Right lobe of liver (tissue), 6 donors: Measurements from ENCODE around the gene PPIA. TPM values are rescaled to one million over a fixed set of nuclear protein-coding genes. Genes with fewer than 3 reads are reported as not detected.

Experiments used
- ATAC-seq, 4 donors: fragments of 200-7000 bp; cut with Tn5 transposase; one replicate each; pipeline ENCODE4 v1.9.1; 2020; ENCODE audit warnings: mild to moderate bottlenecking in 4 of 4, moderate library complexity in 4 of 4
- DNase-seq, 3 donors: peaks; one replicate each; pipeline ENCODE4 v3.0.0-alpha.2; 2020
- H3K27ac ChIP-seq, 3 donors: fragments of 200-600 bp; one replicate each; pipeline ENCODE4 v1.8.0; 2022
- H3K27me3 ChIP-seq, 2 donors: fragments of 200-600 bp; one replicate each; pipeline ENCODE4 v1.8.0; 2022
- H3K36me3 ChIP-seq, 4 donors: fragments of 200-600 bp; sonication (generic) in 1 of 4; one replicate each; pipeline versions ENCODE4 v1.5.1 to v1.8.0; 2017 to 2022; ENCODE audit warnings: control low read depth in 1 of 4
- H3K4me1 ChIP-seq, 4 donors: fragments of 200-600 bp; sonication (generic) in 1 of 4; one replicate each; pipeline versions ENCODE4 v1.5.1 to v1.8.0; 2017 to 2022; ENCODE audit warnings: control low read depth in 1 of 4
- H3K4me3 ChIP-seq, 3 donors: fragments of 200-600 bp; one replicate each; pipeline ENCODE4 v1.8.0; 2022
- H3K9me3 ChIP-seq, 4 donors: fragments of 200-600 bp; sonication (generic) in 1 of 4; one replicate each; pipeline versions ENCODE4 v1.5.1 to v1.8.0; 2017 to 2022; ENCODE audit warnings: control low read depth in 1 of 4
- CTCF ChIP-seq, 4 donors: fragments of 200-600 bp in 3 of 4; fragments of 450-650 bp in 1 of 4; IDR thresholded peaks; one replicate each; pipeline versions ENCODE4 v1.5.1 to v1.8.0; 2016 to 2022; ENCODE audit warnings: antibody characterized with exemption in 4 of 4, mild to moderate bottlenecking in 2 of 4
- POLR2A ChIP-seq: fragments of 450-650 bp; IDR thresholded peaks from one replicate; pipeline ENCODE4 v1.6.1; 2017; ENCODE audit warnings: antibody characterized with exemption, mild to moderate bottlenecking
- WGBS: methylation state at CpG from one replicate; pipeline ENCODE4 v1.1.6; 2018; ENCODE audit warnings: low coverage, low lambda C conversion rate; ENCODE audit not compliant: insufficient coverage; ENCODE audit errors: missing lambda C conversion rate; 5-methylcytosine and 5-hydroxymethylcytosine counted together
- intact Hi-C, 2 donors: fragments of 100-400 bp; cut with DNase I; formaldehyde crosslinking; loops; one replicate each; pipeline versions ENCODE4 v1.11.2 to v1.14.1; 2022
- long read RNA-seq: library from polyadenylated mRNA; unstranded; transcript quantifications from one replicate; pipeline ENCODE4 v2.0.0, GENCODE V29; 2019
- total RNA-seq, 6 experiments: library from RNA; depleted of rRNA in 2 of 6; stranded (reverse); fragments of >200 nt in 2 of 6; fragmentation: NEBNext Ultra II Directional in 3 of 6; extraction: Animal tissue kit (Norgen Biotek cat#: 25700) in 3 of 6; gene quantifications; one replicate each; pipeline versions ENCODE4 v1.1.0 to v1.2.4, GENCODE V29; 2016 to 2023
- donor health status: DM: no; HTN: yes; CAD: no.
- donor health status: DM: no; HTN: no; CAD: no.
- donor health status: DM: no; HTN: no; CAD: no.
- donor health status: DM: no; HTN: yes; CAD: no.
- donor health status: DM: no; HTN: yes; CAD: no.

The PPIA gene
- total RNA-seq = 1,000 to 10,000 TPM in 2 of 6 experiments, 100 to 1,000 TPM in 4; 530 to 1,528 (median 637) TPM
- long read RNA-seq, transcript PPIA-204 (5 exons, 2,238 nt) = major isoform, 542 of 558 reads
- long read RNA-seq, partial matches to known transcripts = 8 of 558 reads
- long read RNA-seq, other reads (novel, unspliced or antisense) = 7 of 558 reads

- intact Hi-C loops = no loop called here
- 0% methylated on average over 3 of the region's 99 CpGs for WGBS
- peak within 1 kb of the TSS; percentile 95 to 99 (median 98) for H3K27ac ChIP-seq
- ATAC-seq (peak; percentile 90 to 95 (median 92)), DNase-seq (peak; percentile 99)
- TF ChIP-seq POLR2A (peak; percentile 98), CTCF (IDR thresholded peaks at IDR 0.05) (no peak)
- peaks cover 0 to 19% (median 7%) of the 10 kb centered on the region in 4 donors for H3K4me1 ChIP-seq
- H3K9me3 ChIP-seq = no peaks in the 10 kb centered on the region
- peaks cover 10 to 31% (median 23%) of the 10 kb centered on the region in 4 donors for H3K36me3 ChIP-seq
- peak within 1 kb of the TSS; percentile 90 to 98 (median 92) for H3K4me3 ChIP-seq
- no peaks in the 10 kb centered on the region for H3K27me3 ChIP-seq
These were observed at the start of gene PPIA for GRCh38 chr7:44796504-44797328. PPIA (plus strand) TSS chr7:44796681; CDS start chr7:44796725, 44 bp downstream.

GRCh38 chr7:44748045-44748947 lies 48.2 kb upstream of the PPIA start, which contains the start of gene ZMIZ2:
ZMIZ2 (plus strand) TSS chr7:44748847; CDS start chr7:44756250, 7,403 bp downstream.
- ATAC-seq = peak; percentile 96 to 99 (median 98)
- TF ChIP-seq POLR2A (peak; percentile 62), CTCF (IDR thresholded peaks at IDR 0.05) (no peak)

GRCh38 chr7:44748948-44749731 lies 47.3 kb upstream of the PPIA start:
- no peak for TF ChIP-seq CTCF (IDR thresholded peaks at IDR 0.05)
- no peak for TF ChIP-seq POLR2A
- no peaks in the 10 kb centered on the region for H3K9me3 ChIP-seq
- H3K4me1 ChIP-seq = peaks cover 0 to 26% (median 7%) of the 10 kb centered on the region in 4 donors
- no peaks in the 10 kb centered on the region for H3K27me3 ChIP-seq
- ATAC-seq = peak in 1 of 4 donors; percentile 1
- WGBS = 4% methylated on average over 17 of the region's 60 CpGs
- H3K4me3 ChIP-seq = peak overlapping the region; percentile 68 to 89 (median 77)
- H3K36me3 ChIP-seq = no peaks in the 10 kb centered on the region
- intact Hi-C loops = no loop called here
- H3K27ac ChIP-seq = peak overlapping the region; percentile 31 to 96 (median 34)
- no peak for DNase-seq

More at GRCh38 chr7:44748045-44748947, 48.2 kb upstream of the PPIA start, which contains the start of gene ZMIZ2:
- Histone ChIP-seq H3K36me3 (no peaks in the 10 kb centered on the region), H3K4me3 (peak within 1 kb of the TSS; percentile 69 to 89 (median 77)), H3K4me1 (peaks cover 0 to 26% (median 7%) of the 10 kb centered on the region in 4 donors), H3K27ac (peak within 1 kb of the TSS; percentile 88 to 96 (median 95)), H3K9me3 (no peaks in the 10 kb centered on the region), H3K27me3 (no peaks in the 10 kb centered on the region)
- intact Hi-C loops = no loop called here
- DNase-seq = peak; percentile 97 to 98 (median 97)
- WGBS = 9% methylated on average over 10 of the region's 92 CpGs
